ENCODE results near the gene TMCC3. TPM values are rescaled to one million over a fixed set of nuclear protein-coding genes. Genes with fewer than 3 reads are reported as not detected.

TMCC3 gene
- total and polyA plus RNA-seq, 9 of the 15 experiments (the other 6 are each of a cell fraction or from before 2014, with no cell fraction given) = not detected

GRCh38 chr12:94616203-94616729 is 34.1 kb downstream of the TMCC3 start (continued):
- TF ChIP-seq GATAD2A (IDR thresholded peaks at IDR 0.05) = no peak
- no peak for TF ChIP-seq GTF2E2 (tag; IDR thresholded peaks at IDR 0.05)
- 0 out of 2 replicates have a peak, but pooled peaks have one; percentile 58 for TF ChIP-seq PTBP1 (IDR thresholded peaks at IDR 0.05; ENCODE audit: low read depth, low read length)
- TF ChIP-seq NBN (IDR thresholded peaks at IDR 0.05; ENCODE audit: low read depth) = peak; percentile 71; the same call in 1 of the 2 replicates
- peak; percentile 54; the same call in 1 of the 2 replicates for TF ChIP-seq PHB2 (IDR thresholded peaks at IDR 0.05; ENCODE audit: low read depth)
- no peak for TF ChIP-seq MECOM (CRISPR knock-in tag; IDR thresholded peaks at IDR 0.05)
- TF ChIP-seq ZEB2 (IDR thresholded peaks at IDR 0.05) = no peak
- TF ChIP-seq IRF2 (CRISPR knock-in tag; IDR thresholded peaks at IDR 0.05) = no peak
- TF ChIP-seq POLR2H (tag; IDR thresholded peaks at IDR 0.05; ENCODE audit: low read depth) = no peak
- no peak for TF ChIP-seq SAP30 (IDR thresholded peaks at IDR 0.05; ENCODE audit: borderline replicate concordance, insufficient read depth, low read depth, low read length, poor library complexity, severe bottlenecking)
- TF ChIP-seq ZNF277 (CRISPR knock-in tag; IDR thresholded peaks at IDR 0.05; ENCODE audit: borderline replicate concordance) = no peak
- peak; percentile 74 for TF ChIP-seq CXXC5 (CRISPR knock-in tag; IDR thresholded peaks at IDR 0.05)
- no peak for TF ChIP-seq ZNF830 (CRISPR knock-in tag; IDR thresholded peaks at IDR 0.05)
- TF ChIP-seq SPI1 (IDR thresholded peaks at IDR 0.05; ENCODE audit: borderline replicate concordance, low read depth, low read length) = peak; percentile 35; the same call in 1 of the 2 replicates
- no peak for TF ChIP-seq ZNF316 (IDR thresholded peaks at IDR 0.05)
- TF ChIP-seq BRD9 (IDR thresholded peaks at IDR 0.05; ENCODE audit: low read depth, partially characterized antibody) = no peak
- TF ChIP-seq, protein P1, sequence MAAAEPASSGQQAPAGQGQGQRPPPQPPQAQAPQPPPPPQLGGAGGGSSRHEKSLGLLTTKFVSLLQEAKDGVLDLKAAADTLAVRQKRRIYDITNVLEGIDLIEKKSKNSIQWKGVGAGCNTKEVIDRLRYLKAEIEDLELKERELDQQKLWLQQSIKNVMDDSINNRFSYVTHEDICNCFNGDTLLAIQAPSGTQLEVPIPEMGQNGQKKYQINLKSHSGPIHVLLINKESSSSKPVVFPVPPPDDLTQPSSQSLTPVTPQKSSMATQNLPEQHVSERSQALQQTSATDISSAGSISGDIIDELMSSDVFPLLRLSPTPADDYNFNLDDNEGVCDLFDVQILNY (CRISPR knock-in tag; IDR thresholded peaks at IDR 0.05) = no peak
- no peak for TF ChIP-seq JUNB (CRISPR knock-in tag; conservative IDR thresholded peaks at IDR 0.05)
- peak; percentile 53; the same call in 1 of the 2 replicates for TF ChIP-seq GATA2 (CRISPR knock-in tag; IDR thresholded peaks at IDR 0.05)

Measured in K562 (cell line).